Body of pancreas (tissue), 4 donors: ENCODE measurements around the gene TPST2.

Source experiments
- CTCF ChIP-seq, 7 experiments: fragments of 450-650 bp in 4 of 7; fragments of 200-600 bp in 3 of 7; sonication (generic) in 3 of 7; IDR thresholded peaks; one replicate each; pipeline ENCODE4 v1.5.1; 2016 to 2019; ENCODE audit warnings: antibody characterized with exemption in 7 of 7
- POLR2A ChIP-seq, 3 donors: fragments of 450-650 bp; IDR thresholded peaks; one replicate each; pipeline ENCODE4 v1.6.1; 2016; ENCODE audit warnings: antibody characterized with exemption in 3 of 3, mild to moderate bottlenecking in 2 of 3

GRCh38 chr22:26574001-26574723 is 15.8 kb downstream of the TPST2 start:
- no peak for TF ChIP-seq CTCF (IDR thresholded peaks at IDR 0.05)
- no peak for TF ChIP-seq POLR2A (IDR thresholded peaks at IDR 0.05)
